Panc1 (cell line): ENCODE data around the gene TTLL7. TPM values are rescaled to one million over a fixed set of nuclear protein-coding genes. Genes with fewer than 3 reads are reported as not detected.

Experiments
- ATAC-seq: fragments of 200-7000 bp; cut with Tn5 transposase; 2 replicates; pipeline ENCODE4 v1.9.1; 2020; ENCODE audit warnings: mild to moderate bottlenecking, moderate library complexity
- BruUV-seq: library from RNA; stranded (reverse); fragments of 400-500 nt; replicated peaks from 2 replicates; lab custom pipeline; 2021; lab: Mats Ljungman, UMichigan
- CTCF ChIA-PET: fragments of 300-600 bp; sonication (Branson Sonifier 250); formaldehyde crosslinking; loops from one replicate; lab custom pipeline; 2022; ENCODE audit warnings: antibody characterized with exemption; lab: Charles Lee
- POLR2A ChIA-PET: fragments of 300-600 bp; sonication (Branson Sonifier 250); formaldehyde crosslinking; loops from one replicate; lab custom pipeline; 2022; ENCODE audit warnings: antibody characterized with exemption; lab: Charles Lee
- DNase-seq: peaks from one replicate; pipeline ENCODE4 v3.0.0-alpha.2; 2010; ENCODE audit warnings: low read depth, low spot score
- H3K27ac ChIP-seq: 2 replicates; pipeline ENCODE4 v1.5.1; 2011; ENCODE audit warnings: mild to moderate bottlenecking, low read length, inconsistent platforms
- H3K27me3 ChIP-seq: fragments of 200-500 bp; sonication (Bioruptor generic); 2 replicates; pipeline ENCODE4 v1.6.0; 2014; ENCODE audit warnings: low read length, inconsistent platforms; ENCODE audit not compliant: control insufficient read depth, insufficient read depth
- H3K36me3 ChIP-seq: fragments of 200-500 bp; sonication (Bioruptor generic); 2 replicates; pipeline ENCODE4 v1.5.1; 2014; ENCODE audit warnings: inconsistent platforms, mild to moderate bottlenecking, low read length, moderate library complexity; ENCODE audit not compliant: control insufficient read depth, insufficient read depth
- H3K4me1 ChIP-seq: 2 replicates; pipeline ENCODE4 v1.5.1; 2011; ENCODE audit warnings: inconsistent platforms, mild to moderate bottlenecking, low read length, moderate library complexity; ENCODE audit not compliant: control insufficient read depth, insufficient read depth
- H3K4me3 ChIP-seq, 2 experiments: 2 replicates each; pipeline ENCODE4 v1.5.1; 2011 to 2012; ENCODE audit warnings: low read depth in 2 of 2, low read length in 2 of 2, mild to moderate bottlenecking in 2 of 2, inconsistent platforms in 1 of 2, moderate library complexity in 1 of 2
- H3K9me3 ChIP-seq: fragments of 200-500 bp; sonication (Bioruptor generic); 2 replicates; pipeline ENCODE4 v1.5.1; 2014; ENCODE audit warnings: low read depth, mild to moderate bottlenecking, inconsistent platforms, low read length, moderate library complexity; ENCODE audit not compliant: control insufficient read depth, insufficient read depth
- POLR2AphosphoS5 ChIP-seq: IDR thresholded peaks from 2 replicates; pipeline ENCODE4 v1.6.1; 2012; ENCODE audit warnings: mild to moderate bottlenecking, low read depth, low read length, moderate library complexity
- SIN3A ChIP-seq: IDR thresholded peaks from 2 replicates; pipeline ENCODE4 v1.6.1; 2012; ENCODE audit warnings: low read depth, mild to moderate bottlenecking, low read length, moderate library complexity, borderline replicate concordance; ENCODE audit not compliant: insufficient read depth
- TCF7L2 ChIP-seq: IDR thresholded peaks from 2 replicates; pipeline ENCODE4 v1.6.1; 2011; ENCODE audit warnings: mild to moderate bottlenecking, low read depth, low read length, inconsistent platforms
- in situ Hi-C: cut with HindIII; loops from 2 replicates; pipeline ENCODE4 v1.10.0; 2016; ENCODE audit warnings: low sequenced_read_pairs, low pct_unique_long_range_greater_than_20kb
- intact Hi-C: fragments of 100-400 bp; cut with micrococcal nuclease; formaldehyde crosslinking; loops from one replicate; pipeline ENCODE4 v1.10.0; 2022; ENCODE audit not compliant: unreplicated experiment
- total RNA-seq: library from RNA; stranded (reverse); gene quantifications from one replicate; pipeline ENCODE4 v1.2.1, GENCODE V29; 2021; ENCODE audit not compliant: unreplicated experiment
- TF ChIP-seq, protein P1 (sequence below): fragments of 450-650 bp; IDR thresholded peaks from 2 replicates; pipeline ENCODE4 v1.5.1; 2017; ENCODE audit warnings: mild to moderate bottlenecking
- TF ChIP-seq, protein P2 (sequence below), 2 experiments: IDR thresholded peaks; 2 replicates each; pipeline ENCODE4 v1.6.1; 2011 to 2012; ENCODE audit warnings: low read depth in 2 of 2, control low read depth in 1 of 2, low read length in 1 of 2, mild to moderate bottlenecking in 1 of 2, moderate library complexity in 1 of 2; ENCODE audit not compliant: insufficient read depth in 1 of 2

TTLL7 gene
- total RNA-seq, 1 experiment from 2014 or later = 31.4 TPM

DNA sequence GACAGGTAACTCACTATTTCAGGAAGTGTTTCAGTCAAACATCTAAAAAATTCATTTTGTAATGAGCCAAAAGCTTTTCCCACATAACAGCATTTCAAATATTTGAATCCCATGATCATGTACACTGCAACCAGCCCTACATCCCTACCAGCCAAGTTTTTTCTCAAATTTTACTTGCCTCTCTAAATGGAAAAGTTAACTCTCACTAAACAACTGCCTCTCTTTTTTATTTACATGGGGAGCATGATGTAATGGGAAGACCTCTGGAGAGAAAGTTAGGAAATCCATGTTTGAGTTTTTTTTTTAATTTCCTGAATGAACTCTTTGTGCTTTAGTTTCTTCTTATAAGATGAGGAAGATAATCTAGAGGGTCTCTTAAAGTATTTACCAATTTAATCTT lies 70.5 kb downstream of the TTLL7 start:
- no peak overlapping the region for H3K4me3 ChIP-seq
- no peak for TF ChIP-seq TCF7L2
- TF ChIP-seq, protein P1, sequence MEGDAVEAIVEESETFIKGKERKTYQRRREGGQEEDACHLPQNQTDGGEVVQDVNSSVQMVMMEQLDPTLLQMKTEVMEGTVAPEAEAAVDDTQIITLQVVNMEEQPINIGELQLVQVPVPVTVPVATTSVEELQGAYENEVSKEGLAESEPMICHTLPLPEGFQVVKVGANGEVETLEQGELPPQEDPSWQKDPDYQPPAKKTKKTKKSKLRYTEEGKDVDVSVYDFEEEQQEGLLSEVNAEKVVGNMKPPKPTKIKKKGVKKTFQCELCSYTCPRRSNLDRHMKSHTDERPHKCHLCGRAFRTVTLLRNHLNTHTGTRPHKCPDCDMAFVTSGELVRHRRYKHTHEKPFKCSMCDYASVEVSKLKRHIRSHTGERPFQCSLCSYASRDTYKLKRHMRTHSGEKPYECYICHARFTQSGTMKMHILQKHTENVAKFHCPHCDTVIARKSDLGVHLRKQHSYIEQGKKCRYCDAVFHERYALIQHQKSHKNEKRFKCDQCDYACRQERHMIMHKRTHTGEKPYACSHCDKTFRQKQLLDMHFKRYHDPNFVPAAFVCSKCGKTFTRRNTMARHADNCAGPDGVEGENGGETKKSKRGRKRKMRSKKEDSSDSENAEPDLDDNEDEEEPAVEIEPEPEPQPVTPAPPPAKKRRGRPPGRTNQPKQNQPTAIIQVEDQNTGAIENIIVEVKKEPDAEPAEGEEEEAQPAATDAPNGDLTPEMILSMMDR = no peak
- TF ChIP-seq, protein P2, sequence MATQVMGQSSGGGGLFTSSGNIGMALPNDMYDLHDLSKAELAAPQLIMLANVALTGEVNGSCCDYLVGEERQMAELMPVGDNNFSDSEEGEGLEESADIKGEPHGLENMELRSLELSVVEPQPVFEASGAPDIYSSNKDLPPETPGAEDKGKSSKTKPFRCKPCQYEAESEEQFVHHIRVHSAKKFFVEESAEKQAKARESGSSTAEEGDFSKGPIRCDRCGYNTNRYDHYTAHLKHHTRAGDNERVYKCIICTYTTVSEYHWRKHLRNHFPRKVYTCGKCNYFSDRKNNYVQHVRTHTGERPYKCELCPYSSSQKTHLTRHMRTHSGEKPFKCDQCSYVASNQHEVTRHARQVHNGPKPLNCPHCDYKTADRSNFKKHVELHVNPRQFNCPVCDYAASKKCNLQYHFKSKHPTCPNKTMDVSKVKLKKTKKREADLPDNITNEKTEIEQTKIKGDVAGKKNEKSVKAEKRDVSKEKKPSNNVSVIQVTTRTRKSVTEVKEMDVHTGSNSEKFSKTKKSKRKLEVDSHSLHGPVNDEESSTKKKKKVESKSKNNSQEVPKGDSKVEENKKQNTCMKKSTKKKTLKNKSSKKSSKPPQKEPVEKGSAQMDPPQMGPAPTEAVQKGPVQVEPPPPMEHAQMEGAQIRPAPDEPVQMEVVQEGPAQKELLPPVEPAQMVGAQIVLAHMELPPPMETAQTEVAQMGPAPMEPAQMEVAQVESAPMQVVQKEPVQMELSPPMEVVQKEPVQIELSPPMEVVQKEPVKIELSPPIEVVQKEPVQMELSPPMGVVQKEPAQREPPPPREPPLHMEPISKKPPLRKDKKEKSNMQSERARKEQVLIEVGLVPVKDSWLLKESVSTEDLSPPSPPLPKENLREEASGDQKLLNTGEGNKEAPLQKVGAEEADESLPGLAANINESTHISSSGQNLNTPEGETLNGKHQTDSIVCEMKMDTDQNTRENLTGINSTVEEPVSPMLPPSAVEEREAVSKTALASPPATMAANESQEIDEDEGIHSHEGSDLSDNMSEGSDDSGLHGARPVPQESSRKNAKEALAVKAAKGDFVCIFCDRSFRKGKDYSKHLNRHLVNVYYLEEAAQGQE (IDR thresholded peaks at IDR 0.05; ENCODE audit: insufficient read depth in 1 of 2, low read depth in 2 of 2, low read length in 1 of 2) = no peak
- no peak for TF ChIP-seq SIN3A
- no peak for TF ChIP-seq POLR2AphosphoS5
- ATAC-seq = no peak
- intact Hi-C loops (no loop called here), in situ Hi-C loops (no loop called here)
- no TSS peak for BruUV-seq
- H3K4me1 ChIP-seq = no peaks in the 10 kb centered on the region
- no peaks in the 10 kb centered on the region for H3K36me3 ChIP-seq
- POLR2A ChIA-PET = no interaction called here
- DNase-seq = no peak
- no peaks in the 10 kb centered on the region for H3K27me3 ChIP-seq
- H3K9me3 ChIP-seq = no peaks in the 10 kb centered on the region
- H3K27ac ChIP-seq = no peak overlapping the region
- CTCF ChIA-PET = no interaction called here

DNA sequence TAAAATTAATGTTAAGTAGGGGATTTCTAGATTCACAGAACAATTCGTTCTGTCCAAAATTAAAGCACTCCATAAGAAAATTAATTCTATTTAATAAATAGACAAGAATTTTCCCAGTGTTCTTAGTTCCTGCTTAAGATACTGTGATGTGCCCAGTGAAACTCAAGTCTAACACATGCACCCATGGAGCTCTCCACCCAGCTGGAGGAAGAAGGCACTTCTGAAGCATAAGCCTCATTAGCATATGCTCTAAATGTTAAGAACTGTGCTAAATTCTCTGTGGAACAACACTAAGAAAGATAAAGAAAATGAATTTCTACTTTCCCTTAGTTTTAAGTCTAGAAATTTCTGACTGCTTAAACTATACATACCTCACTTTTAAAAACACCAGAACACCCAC lies 71.2 kb downstream of the TTLL7 start:
- Histone ChIP-seq H3K27ac (no peak overlapping the region), H3K4me3 (no peak overlapping the region), H3K9me3 (no peaks in the 10 kb centered on the region), H3K27me3 (no peaks in the 10 kb centered on the region), H3K36me3 (no peaks in the 10 kb centered on the region), H3K4me1 (no peaks in the 10 kb centered on the region)
- ChIA-PET POLR2A (interaction anchor here (0.6 kb wide), 1 partner anchor 198 kb away, joined by 5 read pairs; no protein-coding TSS in a partner anchor), CTCF (no interaction called here)
- ATAC-seq = no peak
- in situ Hi-C loops = no loop called here
- TF ChIP-seq POLR2AphosphoS5 (no peak), TCF7L2 (no peak)
- TF ChIP-seq, protein P1 = no peak
- no TSS peak for BruUV-seq
- intact Hi-C loops = no loop called here
- no peak for DNase-seq

DNA sequence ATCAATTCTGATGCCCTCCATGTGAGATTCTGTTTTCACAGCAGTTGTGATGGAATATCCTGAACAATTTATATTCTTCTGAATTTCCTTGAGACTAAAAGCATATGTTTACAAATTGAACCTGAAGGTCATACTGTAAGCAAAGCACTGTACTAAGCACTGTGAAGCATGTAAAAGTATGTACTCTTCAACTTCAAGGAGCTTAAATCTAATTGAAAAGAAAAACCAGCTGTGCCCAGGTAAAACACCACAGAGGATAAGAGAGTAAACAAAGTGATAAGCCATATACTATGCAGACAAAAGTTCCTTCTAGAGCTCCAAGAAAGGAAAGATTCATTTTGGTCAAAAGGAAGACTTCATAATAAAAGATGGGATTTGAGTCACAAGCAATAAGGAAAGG lies 71.9 kb downstream of the TTLL7 start:
- intact Hi-C loops = no loop called here
- ChIA-PET POLR2A (interaction anchor here (0.6 kb wide), 1 partner anchor 199 kb away, joined by 5 read pairs; no protein-coding TSS in a partner anchor), CTCF (no interaction called here)
- DNase-seq (no peak), ATAC-seq (no peak)
- Histone ChIP-seq H3K4me3 (no peak overlapping the region), H3K36me3 (no peaks in the 10 kb centered on the region), H3K27me3 (no peaks in the 10 kb centered on the region), H3K27ac (no peak overlapping the region), H3K4me1 (no peaks in the 10 kb centered on the region), H3K9me3 (no peaks in the 10 kb centered on the region)
- in situ Hi-C loops = no loop called here
- TF ChIP-seq SIN3A = no peak
- TF ChIP-seq, protein P2 (IDR thresholded peaks at IDR 0.05; ENCODE audit: insufficient read depth in 1 of 2, low read depth in 2 of 2, low read length in 1 of 2) = no peak
- no peak for TF ChIP-seq TCF7L2
- no peak for TF ChIP-seq POLR2AphosphoS5
- TF ChIP-seq, protein P1 = no peak
- no TSS peak for BruUV-seq
